Keratinocyte (primary cell): ENCODE data around the gene NPTXR. TPM values are rescaled to one million over a fixed set of nuclear protein-coding genes. Genes with fewer than 3 reads are reported as not detected.

Experiments
- DNase-seq: peaks from one replicate; pipeline ENCODE4 v3.0.0-alpha.2; 2011; ENCODE audit warnings: low read depth, missing footprints, low spot score
- FAIRE-seq: peaks from 2 replicates; lab custom pipeline; 2011; peaks lifted over from hg19 to GRCh38; lab: Jason Lieb, UNC
- H2AFZ ChIP-seq: 2 replicates; pipeline ENCODE4 v1.6.0; 2012; ENCODE audit warnings: low read length, control low read depth, inconsistent platforms; ENCODE audit not compliant: control insufficient read depth
- H3K27ac ChIP-seq: 2 replicates; pipeline ENCODE4 v1.5.1; 2011; ENCODE audit warnings: low read length; ENCODE audit not compliant: control insufficient read depth, insufficient read depth
- H3K27me3 ChIP-seq: 3 replicates; pipeline ENCODE4 v1.6.0; 2011; ENCODE audit warnings: low read length; ENCODE audit not compliant: control insufficient read depth, insufficient read depth; ENCODE audit errors: extremely low read depth
- H3K36me3 ChIP-seq, 2 experiments: 2 replicates in 1 of 2; 3 replicates in 1 of 2; pipeline ENCODE4 v1.5.1; 2011; ENCODE audit warnings: low read length in 2 of 2, mild to moderate bottlenecking in 1 of 2; ENCODE audit not compliant: control insufficient read depth in 2 of 2, insufficient read depth in 2 of 2; ENCODE audit errors: extremely low read depth in 1 of 2
- H3K4me1 ChIP-seq: 3 replicates; pipeline ENCODE4 v1.5.1; 2011; ENCODE audit warnings: low read length; ENCODE audit not compliant: control insufficient read depth, insufficient read depth; ENCODE audit errors: extremely low read depth
- H3K4me2 ChIP-seq: 3 replicates; pipeline ENCODE4 v1.6.0; 2011; ENCODE audit warnings: low read depth, low read length; ENCODE audit not compliant: control insufficient read depth, insufficient read depth; ENCODE audit errors: extremely low read depth
- H3K4me3 ChIP-seq, 3 experiments: fragments of 200-600 bp in 1 of 3; sonication (generic) in 1 of 3; 2 replicates in 2 of 3; 3 replicates in 1 of 3; pipeline ENCODE4 v1.5.1; 2011 to 2016; ENCODE audit warnings: low read length in 3 of 3, mild to moderate bottlenecking in 3 of 3, control low read depth in 2 of 3, inconsistent platforms in 1 of 3, low read depth in 1 of 3, mixed read lengths in 1 of 3, mixed run types in 1 of 3, moderate library complexity in 1 of 3; ENCODE audit not compliant: control insufficient read depth in 2 of 3, insufficient read depth in 2 of 3; ENCODE audit errors: extremely low read depth in 1 of 3
- H3K79me2 ChIP-seq: 2 replicates; pipeline ENCODE4 v1.6.0; 2012; ENCODE audit warnings: low read length; ENCODE audit not compliant: control insufficient read depth, insufficient read depth
- H3K9ac ChIP-seq: 3 replicates; pipeline ENCODE4 v1.6.0; 2011; ENCODE audit warnings: low read length; ENCODE audit not compliant: control insufficient read depth, insufficient read depth; ENCODE audit errors: extremely low read depth
- H3K9me1 ChIP-seq: 3 replicates; pipeline ENCODE4 v1.6.0; 2011; ENCODE audit warnings: low read length; ENCODE audit not compliant: control insufficient read depth, insufficient read depth; ENCODE audit errors: extremely low read depth
- H3K9me3 ChIP-seq: 2 replicates; pipeline ENCODE4 v1.5.1; 2012; ENCODE audit warnings: low read depth, low read length; ENCODE audit not compliant: control insufficient read depth
- H4K20me1 ChIP-seq: 3 replicates; pipeline ENCODE4 v1.6.0; 2011; ENCODE audit warnings: low read length; ENCODE audit not compliant: control insufficient read depth, insufficient read depth; ENCODE audit errors: extremely low read depth
- EZH2 ChIP-seq: IDR thresholded peaks from one replicate; pipeline ENCODE4 v1.6.1; 2012; ENCODE audit warnings: inconsistent platforms, mild to moderate bottlenecking, low read length, moderate library complexity
- dilution Hi-C: fragments of 300-500 bp; cut with MboI; formaldehyde crosslinking; loops from one replicate; pipeline ENCODE4 v1.7.0; 2020; ENCODE audit warnings: low sequenced_read_pairs; ENCODE audit not compliant: extremely low pct_ligation_motif_present
- polyA plus RNA-seq, 5 experiments: library from polyadenylated mRNA; depleted of rRNA in 3 of 5; stranded (reverse) in 3 of 5; stranded (forward) in 1 of 5; unstranded in 1 of 5; fragments of >200 nt; gene quantifications; 1 replicate in 1 of 5; 2 replicates in 3 of 5; 3 replicates in 1 of 5; pipeline versions ENCODE4 v1.2.1 to v1.2.3, GENCODE V29; 2011 to 2012; ENCODE audit warnings: missing spikeins in 2 of 5, low read depth in 1 of 5, low replicate concordance in 1 of 5
- TF ChIP-seq, protein P1 (sequence below), 3 experiments: IDR thresholded peaks in 1 of 3; conservative IDR thresholded peaks in 1 of 3; optimal IDR thresholded peaks in 1 of 3; 2 replicates in 2 of 3; 3 replicates in 1 of 3; pipeline versions ENCODE3 to v1.5.1; 2011; ENCODE audit warnings: low read length in 3 of 3, mild to moderate bottlenecking in 3 of 3, moderate library complexity in 2 of 3, control low read depth in 1 of 3, inconsistent platforms in 1 of 3; ENCODE audit not compliant: insufficient read depth in 2 of 3; ENCODE audit errors: extremely low read depth in 1 of 3

NPTXR gene
- polyA plus RNA-seq, 1 donor (not counting 4 experiments of a cell fraction or from before 2014, with no cell fraction given), result 0.03 TPM

DNA sequence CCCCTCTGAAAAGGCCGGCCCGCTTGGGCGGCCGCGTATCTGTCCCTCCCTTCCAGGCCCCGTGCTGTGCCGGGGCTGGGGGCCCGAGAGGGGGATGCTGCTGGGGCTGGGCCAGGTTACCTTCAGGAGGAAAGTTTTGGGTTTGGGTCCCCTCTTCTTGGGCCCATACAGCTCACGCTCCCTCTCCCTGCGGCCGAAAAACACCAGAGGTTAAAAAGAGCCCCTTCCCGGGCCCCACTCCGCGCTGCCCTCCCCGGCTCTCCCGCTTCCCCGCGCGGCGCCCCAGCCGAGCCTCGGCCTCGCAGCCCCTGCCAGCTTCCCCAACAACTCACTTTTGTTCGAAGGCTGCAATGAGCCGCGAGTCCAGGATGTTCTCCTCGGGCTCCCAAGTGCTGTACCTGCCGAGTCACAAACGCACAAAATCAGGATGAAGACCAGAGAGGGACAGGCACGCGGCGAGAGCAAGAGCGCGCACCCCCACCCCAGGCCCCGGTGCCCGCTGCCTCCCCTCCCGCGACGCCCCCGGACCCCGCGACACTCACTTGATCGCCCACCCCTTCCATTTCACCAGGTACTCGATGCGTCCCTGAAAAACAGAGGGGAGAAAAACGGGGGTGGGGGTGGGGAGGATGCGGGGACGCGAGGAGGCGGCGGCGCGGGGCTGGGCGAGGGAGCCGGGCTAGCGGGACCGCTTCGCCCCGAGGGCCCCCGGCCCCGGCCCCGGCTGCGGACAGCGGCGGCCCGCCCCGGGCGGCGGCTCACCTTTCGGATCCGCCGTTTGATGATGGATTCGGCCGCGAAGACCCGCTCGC lies 27.7 kb upstream of the NPTXR start:
- dilution Hi-C loops, result no loop called here
- Histone ChIP-seq H4K20me1 (no peaks in the 10 kb centered on the region), H3K9me3 (no peaks in the 10 kb centered on the region), H3K4me2 (peak overlapping the region; percentile 68), H2AFZ (peak overlapping the region; percentile 70), H3K4me3 (peak overlapping the region; percentile 58 to 81 (median 74)), H3K36me3 (peaks cover 0 to 2% of the 10 kb centered on the region in 2 experiments), H3K9ac (peak overlapping the region; percentile 72), H3K4me1 (peaks cover 27% of the 10 kb centered on the region), H3K27me3 (peaks cover 20% of the 10 kb centered on the region), H3K27ac (peak overlapping the region; percentile 14), H3K79me2 (no peaks in the 10 kb centered on the region), H3K9me1 (no peaks in the 10 kb centered on the region)
- FAIRE-seq (no peak), DNase-seq (no peak)
- no peak for TF ChIP-seq EZH2
- TF ChIP-seq, protein P1, sequence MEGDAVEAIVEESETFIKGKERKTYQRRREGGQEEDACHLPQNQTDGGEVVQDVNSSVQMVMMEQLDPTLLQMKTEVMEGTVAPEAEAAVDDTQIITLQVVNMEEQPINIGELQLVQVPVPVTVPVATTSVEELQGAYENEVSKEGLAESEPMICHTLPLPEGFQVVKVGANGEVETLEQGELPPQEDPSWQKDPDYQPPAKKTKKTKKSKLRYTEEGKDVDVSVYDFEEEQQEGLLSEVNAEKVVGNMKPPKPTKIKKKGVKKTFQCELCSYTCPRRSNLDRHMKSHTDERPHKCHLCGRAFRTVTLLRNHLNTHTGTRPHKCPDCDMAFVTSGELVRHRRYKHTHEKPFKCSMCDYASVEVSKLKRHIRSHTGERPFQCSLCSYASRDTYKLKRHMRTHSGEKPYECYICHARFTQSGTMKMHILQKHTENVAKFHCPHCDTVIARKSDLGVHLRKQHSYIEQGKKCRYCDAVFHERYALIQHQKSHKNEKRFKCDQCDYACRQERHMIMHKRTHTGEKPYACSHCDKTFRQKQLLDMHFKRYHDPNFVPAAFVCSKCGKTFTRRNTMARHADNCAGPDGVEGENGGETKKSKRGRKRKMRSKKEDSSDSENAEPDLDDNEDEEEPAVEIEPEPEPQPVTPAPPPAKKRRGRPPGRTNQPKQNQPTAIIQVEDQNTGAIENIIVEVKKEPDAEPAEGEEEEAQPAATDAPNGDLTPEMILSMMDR (optimal IDR thresholded peaks at IDR 0.05 in 1 of 3, IDR thresholded peaks at IDR 0.05 in 1 of 3, conservative IDR thresholded peaks at IDR 0.05 in 1 of 3; ENCODE audit: extremely low read depth in 1 of 3, insufficient read depth in 2 of 3, low read length in 3 of 3), result no peak

- dilution Hi-C loops, result no loop called here
- Histone ChIP-seq H3K4me3 (peak overlapping the region; percentile 58 to 81 (median 59)), H3K79me2 (no peaks in the 10 kb centered on the region), H3K4me2 (peak overlapping the region; percentile 68), H3K9me3 (no peaks in the 10 kb centered on the region), H3K4me1 (peaks cover 27% of the 10 kb centered on the region), H3K27ac (peak overlapping the region; percentile 14), H3K27me3 (peaks cover 20% of the 10 kb centered on the region), H4K20me1 (no peaks in the 10 kb centered on the region), H3K9ac (peak overlapping the region; percentile 72), H2AFZ (no peak overlapping the region), H3K9me1 (no peaks in the 10 kb centered on the region), H3K36me3 (peaks cover 0 to 2% of the 10 kb centered on the region in 2 experiments)
- FAIRE-seq, result no peak
- TF ChIP-seq, protein P1 (optimal IDR thresholded peaks at IDR 0.05 in 1 of 3, IDR thresholded peaks at IDR 0.05 in 1 of 3, conservative IDR thresholded peaks at IDR 0.05 in 1 of 3; ENCODE audit: extremely low read depth in 1 of 3, insufficient read depth in 2 of 3, low read length in 3 of 3), result no peak
- TF ChIP-seq EZH2, result no peak
- DNase-seq, result no peak
Measured at GRCh38 chr22:38870791-38871359, 27.0 kb upstream of the NPTXR start.
